SK-N-SH (cell line): ENCODE measurements around the gene AVPR2. TPM values are rescaled to one million over a fixed set of nuclear protein-coding genes. Genes with fewer than 3 reads are reported as not detected.

Experiments used
- CTCF ChIA-PET: fragments of 300-600, 350-600 bp; formaldehyde crosslinking; extraction: SDS; loops from one replicate; lab custom pipeline; 2021; lab: Yijun Ruan, JAX
- POLR2A ChIA-PET: fragments of 350-600 bp; sonication (Branson Sonifier 250); formaldehyde crosslinking; extraction: SDS; loops from one replicate; lab custom pipeline; 2020; ENCODE audit warnings: antibody characterized with exemption, inconsistent platforms; lab: Yijun Ruan, JAX
- DNase-seq: peaks from one replicate; pipeline ENCODE4 v3.0.0; 2012
- H2AFZ ChIP-seq: fragments of 200-600 bp; sonication (generic); 2 replicates; pipeline ENCODE4 v1.8.1; 2016; ENCODE audit warnings: antibody characterized with exemption, mild to moderate bottlenecking, low read depth
- H3F3A ChIP-seq: fragments of 200-600 bp; sonication (generic); replicated peaks from 2 replicates; pipeline ENCODE3; 2016; ENCODE audit warnings: antibody characterized with exemption, mild to moderate bottlenecking; ENCODE audit not compliant: insufficient read depth
- H3K27ac ChIP-seq, 2 experiments: fragments of 200-500 bp in 1 of 2; fragments of 200-600 bp in 1 of 2; sonication (Bioruptor generic) in 1 of 2; sonication (generic), shearing (Covaris generic) in 1 of 2; 2 replicates each; pipeline versions ENCODE4 v1.5.1 to v1.6.1; 2014 to 2016; ENCODE audit warnings: low read depth in 2 of 2, inconsistent platforms in 1 of 2, low read length in 1 of 2, mild to moderate bottlenecking in 1 of 2, mixed read lengths in 1 of 2
- H3K27me3 ChIP-seq: fragments of 200-600 bp; sonication (generic), shearing (Covaris generic); 2 replicates; pipeline ENCODE4 v1.6.1; 2016; ENCODE audit warnings: mixed run types; ENCODE audit not compliant: insufficient read depth
- H3K36me3 ChIP-seq, 2 experiments: fragments of 200-500 bp in 1 of 2; fragments of 200-600 bp in 1 of 2; sonication (Bioruptor generic) in 1 of 2; sonication (generic) in 1 of 2; replicated peaks in 1 of 2; 2 replicates each; pipeline versions ENCODE3 to v1.5.1; 2014 to 2016; ENCODE audit warnings: low read length in 1 of 2, mild to moderate bottlenecking in 1 of 2; ENCODE audit not compliant: insufficient read depth in 2 of 2, control insufficient read depth in 1 of 2
- H3K4me1 ChIP-seq, 2 experiments: fragments of 200-500 bp in 1 of 2; fragments of 200-600 bp in 1 of 2; sonication (Bioruptor generic) in 1 of 2; sonication (generic), shearing (Covaris generic) in 1 of 2; 2 replicates each; pipeline versions ENCODE4 v1.5.1 to v1.6.1; 2014 to 2016; ENCODE audit warnings: low read depth in 1 of 2, low read length in 1 of 2, mixed run types in 1 of 2; ENCODE audit not compliant: insufficient read depth in 2 of 2, control insufficient read depth in 1 of 2
- H3K4me2 ChIP-seq: fragments of 200-600 bp; sonication (generic), shearing (Covaris generic); 2 replicates; pipeline ENCODE4 v1.6.1; 2017; ENCODE audit warnings: mixed run types
- H3K4me3 ChIP-seq, 2 experiments: fragments of 200-500 bp in 1 of 2; fragments of 200-600 bp in 1 of 2; sonication (Bioruptor generic) in 1 of 2; sonication (generic), shearing (Covaris generic) in 1 of 2; 2 replicates each; pipeline versions ENCODE4 v1.5.1 to v1.8.1; 2014 to 2016; ENCODE audit warnings: low read depth in 2 of 2, inconsistent platforms in 1 of 2, low read length in 1 of 2, mild to moderate bottlenecking in 1 of 2, mixed read lengths in 1 of 2, moderate library complexity in 1 of 2
- H3K79me2 ChIP-seq: fragments of 200-600 bp; sonication (generic); 2 replicates; pipeline ENCODE4 v1.8.1; 2017; ENCODE audit warnings: mild to moderate bottlenecking; ENCODE audit not compliant: insufficient read depth
- H3K9ac ChIP-seq: fragments of 200-600 bp; sonication (generic); 2 replicates; pipeline ENCODE4 v1.6.1; 2017; ENCODE audit warnings: mixed run types
- H3K9me2 ChIP-seq: fragments of 200-600 bp; sonication (generic); 2 replicates; pipeline ENCODE4 v1.6.1; 2017; ENCODE audit warnings: mixed run types
- H3K9me3 ChIP-seq: fragments of 200-600 bp; sonication (generic); 2 replicates; pipeline ENCODE4 v1.6.1; 2017; ENCODE audit warnings: mixed run types, mild to moderate bottlenecking, moderate library complexity
- H4K20me1 ChIP-seq: fragments of 200-600 bp; sonication (generic); 2 replicates; pipeline ENCODE4 v1.6.1; 2017; ENCODE audit warnings: mild to moderate bottlenecking, mixed run types; ENCODE audit not compliant: insufficient read depth
- ELF1 ChIP-seq: IDR thresholded peaks from 2 replicates; pipeline ENCODE4 v1.4.0; 2012
- EP300 ChIP-seq, 2 experiments: IDR thresholded peaks; 2 replicates each; pipeline versions ENCODE4 v1.4.0 to v1.6.1; 2012; ENCODE audit warnings: borderline replicate concordance in 1 of 2, low read depth in 1 of 2, low read length in 1 of 2
- FOSL2 ChIP-seq: IDR thresholded peaks from 2 replicates; pipeline ENCODE4 v1.4.0; 2012; ENCODE audit warnings: low read depth, mild to moderate bottlenecking, moderate library complexity, borderline replicate concordance
- FOXJ3 ChIP-seq: sonication (generic); formaldehyde crosslinking; IDR thresholded peaks from 2 replicates; pipeline ENCODE4 v1.5.1; 2020; ENCODE audit warnings: mild to moderate bottlenecking, missing genetic modification reagents
- FOXM1 ChIP-seq: IDR thresholded peaks from 2 replicates; pipeline ENCODE4 v1.4.0; 2012; ENCODE audit warnings: low read depth, mild to moderate bottlenecking
- JUND ChIP-seq: IDR thresholded peaks from 2 replicates; pipeline ENCODE4 v1.4.0; 2012
- MEF2A ChIP-seq: IDR thresholded peaks from 2 replicates; pipeline ENCODE4 v1.4.0; 2012; ENCODE audit warnings: low read depth, borderline replicate concordance
- MXI1 ChIP-seq: IDR thresholded peaks from 2 replicates; pipeline ENCODE4 v1.6.1; 2012; ENCODE audit warnings: mild to moderate bottlenecking, low read depth, low read length, improper control_type of control experiment
- NRF1 ChIP-seq: IDR thresholded peaks from 2 replicates; pipeline ENCODE4 v1.6.1; 2012; ENCODE audit warnings: low read depth, mild to moderate bottlenecking, low read length
- POLR2AphosphoS5 ChIP-seq: IDR thresholded peaks from 2 replicates; pipeline ENCODE4 v1.6.1; 2012; ENCODE audit warnings: low read depth, low read length
- RAD21 ChIP-seq: IDR thresholded peaks from 2 replicates; pipeline ENCODE4 v1.6.1; 2012; ENCODE audit warnings: mild to moderate bottlenecking, low read length
- RCOR1 ChIP-seq: fragments of 150-350 bp; IDR thresholded peaks from 2 replicates; pipeline ENCODE4 v1.6.1; 2017; ENCODE audit warnings: antibody characterized with exemption, low read length
- RFX5 ChIP-seq: IDR thresholded peaks from 2 replicates; pipeline ENCODE4 v1.6.1; 2012; ENCODE audit warnings: mild to moderate bottlenecking, improper control_type of control experiment, low read length
- SIN3A ChIP-seq: IDR thresholded peaks from 2 replicates; pipeline ENCODE4 v1.6.1; 2012; ENCODE audit warnings: low read depth, mild to moderate bottlenecking, low read length, moderate library complexity, borderline replicate concordance
- SMC3 ChIP-seq: IDR thresholded peaks from 2 replicates; pipeline ENCODE4 v1.6.1; 2012; ENCODE audit warnings: low read depth, low read length, improper control_type of control experiment
- TAF1 ChIP-seq: IDR thresholded peaks from 2 replicates; pipeline ENCODE4 v1.6.1; 2012; ENCODE audit warnings: low read depth, mild to moderate bottlenecking, low read length, moderate library complexity, borderline replicate concordance
- WGBS: methylation state at CpG from one replicate; pipeline ENCODE4 v1.1.6; 2017; ENCODE audit warnings: low lambda C conversion rate; 5-methylcytosine and 5-hydroxymethylcytosine counted together
- polyA plus RNA-seq, 3 experiments: library from polyadenylated mRNA; depleted of rRNA; stranded (reverse); fragments of >200 nt; gene quantifications; 2 replicates each; pipeline ENCODE4 v1.2.3, GENCODE V29; 2012
- TF ChIP-seq, protein P1 (sequence below): IDR thresholded peaks from 2 replicates; pipeline ENCODE4 v1.4.0; 2012; ENCODE audit warnings: low read depth
- TF ChIP-seq, protein P2 (sequence below): IDR thresholded peaks from 2 replicates; pipeline ENCODE4 v1.4.0; 2012; ENCODE audit warnings: low read depth, borderline replicate concordance
- TF ChIP-seq, protein P3 (sequence below): IDR thresholded peaks from 2 replicates; pipeline ENCODE4 v1.6.1; 2012; ENCODE audit warnings: mild to moderate bottlenecking, low read depth, low read length, moderate library complexity
- TF ChIP-seq, protein P4 (sequence below): IDR thresholded peaks from 2 replicates; pipeline ENCODE4 v1.4.0; 2012; ENCODE audit warnings: low read depth, borderline replicate concordance

Gene AVPR2
- polyA plus RNA-seq, 1 of the 3 experiments (the other 2 are of a cell fraction) = not detected

DNA sequence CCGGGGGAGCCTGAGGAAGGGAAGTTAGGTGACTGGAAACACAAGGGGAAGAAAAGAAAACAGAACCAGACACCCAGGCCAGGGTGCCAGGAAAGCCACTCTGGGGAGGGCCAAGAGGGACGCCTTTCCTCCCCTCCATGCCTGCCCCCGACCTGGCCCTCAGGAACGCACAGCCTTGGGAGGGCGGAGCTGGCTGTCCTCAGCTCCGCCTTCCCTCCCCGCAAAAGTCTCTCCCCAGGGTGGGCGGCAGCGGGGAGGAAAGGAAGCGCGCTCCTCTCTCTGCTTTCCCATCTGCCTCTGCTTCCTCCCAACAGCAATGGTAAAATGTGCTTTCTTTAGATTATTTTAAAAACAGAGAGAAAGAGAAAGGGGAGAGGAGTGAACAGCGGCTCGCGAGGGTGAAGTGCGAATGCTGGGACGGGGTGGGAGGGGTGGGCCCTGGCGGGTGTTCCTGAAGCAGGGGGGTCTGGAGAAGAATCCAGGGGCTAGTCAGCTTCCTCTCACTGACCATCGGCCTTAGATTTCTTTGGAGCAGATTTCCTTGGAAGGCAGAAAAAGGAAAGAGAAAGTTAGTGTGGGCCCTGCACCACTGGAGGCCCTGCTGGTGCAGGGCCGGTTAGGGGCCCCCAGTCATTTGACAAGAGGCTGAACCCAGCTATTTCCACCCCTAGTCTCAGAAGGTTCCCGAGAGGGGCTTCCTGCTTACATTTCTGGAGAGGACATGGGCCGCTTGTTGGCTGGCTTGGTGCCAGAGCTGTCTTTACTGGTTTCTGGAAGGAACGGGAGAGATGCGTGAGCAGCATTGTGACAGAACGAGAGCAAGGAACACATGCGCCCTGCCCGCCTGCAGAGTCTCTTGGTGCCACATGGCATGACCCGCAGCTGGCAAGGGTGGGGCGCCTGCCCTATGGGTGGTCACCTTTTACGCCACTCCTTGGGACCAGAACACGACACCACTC lies 44.7 kb downstream of the AVPR2 start:
- H3K27me3 ChIP-seq = no peaks in the 10 kb centered on the region
- H4K20me1 ChIP-seq = peaks cover 14% of the 10 kb centered on the region; the same call in 1 of the 2 replicates
- no peak overlapping the region for H3K4me2 ChIP-seq
- H3K27ac ChIP-seq = no peak overlapping the region
- H3K9me3 ChIP-seq = no peaks in the 10 kb centered on the region
- no peak overlapping the region for H3K9ac ChIP-seq
- TF ChIP-seq, protein P1, sequence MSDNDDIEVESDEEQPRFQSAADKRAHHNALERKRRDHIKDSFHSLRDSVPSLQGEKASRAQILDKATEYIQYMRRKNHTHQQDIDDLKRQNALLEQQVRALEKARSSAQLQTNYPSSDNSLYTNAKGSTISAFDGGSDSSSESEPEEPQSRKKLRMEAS = no peak
- TF ChIP-seq ELF1 (no peak), NRF1 (no peak), POLR2AphosphoS5 (no peak), FOSL2 (no peak), JUND (no peak), RCOR1 (no peak), RFX5 (no peak), MEF2A (no peak), SIN3A (no peak), SMC3 (no peak), RAD21 (no peak), MXI1 (no peak), EP300 (IDR thresholded peaks at IDR 0.05; ENCODE audit: borderline replicate concordance in 1 of 2, low read depth in 1 of 2, low read length in 1 of 2) (no peak), FOXJ3 (no peak), TAF1 (no peak), FOXM1 (no peak)
- TF ChIP-seq, protein P2, sequence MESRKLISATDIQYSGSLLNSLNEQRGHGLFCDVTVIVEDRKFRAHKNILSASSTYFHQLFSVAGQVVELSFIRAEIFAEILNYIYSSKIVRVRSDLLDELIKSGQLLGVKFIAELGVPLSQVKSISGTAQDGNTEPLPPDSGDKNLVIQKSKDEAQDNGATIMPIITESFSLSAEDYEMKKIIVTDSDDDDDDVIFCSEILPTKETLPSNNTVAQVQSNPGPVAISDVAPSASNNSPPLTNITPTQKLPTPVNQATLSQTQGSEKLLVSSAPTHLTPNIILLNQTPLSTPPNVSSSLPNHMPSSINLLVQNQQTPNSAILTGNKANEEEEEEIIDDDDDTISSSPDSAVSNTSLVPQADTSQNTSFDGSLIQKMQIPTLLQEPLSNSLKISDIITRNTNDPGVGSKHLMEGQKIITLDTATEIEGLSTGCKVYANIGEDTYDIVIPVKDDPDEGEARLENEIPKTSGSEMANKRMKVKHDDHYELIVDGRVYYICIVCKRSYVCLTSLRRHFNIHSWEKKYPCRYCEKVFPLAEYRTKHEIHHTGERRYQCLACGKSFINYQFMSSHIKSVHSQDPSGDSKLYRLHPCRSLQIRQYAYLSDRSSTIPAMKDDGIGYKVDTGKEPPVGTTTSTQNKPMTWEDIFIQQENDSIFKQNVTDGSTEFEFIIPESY = no peak
- TF ChIP-seq, protein P3, sequence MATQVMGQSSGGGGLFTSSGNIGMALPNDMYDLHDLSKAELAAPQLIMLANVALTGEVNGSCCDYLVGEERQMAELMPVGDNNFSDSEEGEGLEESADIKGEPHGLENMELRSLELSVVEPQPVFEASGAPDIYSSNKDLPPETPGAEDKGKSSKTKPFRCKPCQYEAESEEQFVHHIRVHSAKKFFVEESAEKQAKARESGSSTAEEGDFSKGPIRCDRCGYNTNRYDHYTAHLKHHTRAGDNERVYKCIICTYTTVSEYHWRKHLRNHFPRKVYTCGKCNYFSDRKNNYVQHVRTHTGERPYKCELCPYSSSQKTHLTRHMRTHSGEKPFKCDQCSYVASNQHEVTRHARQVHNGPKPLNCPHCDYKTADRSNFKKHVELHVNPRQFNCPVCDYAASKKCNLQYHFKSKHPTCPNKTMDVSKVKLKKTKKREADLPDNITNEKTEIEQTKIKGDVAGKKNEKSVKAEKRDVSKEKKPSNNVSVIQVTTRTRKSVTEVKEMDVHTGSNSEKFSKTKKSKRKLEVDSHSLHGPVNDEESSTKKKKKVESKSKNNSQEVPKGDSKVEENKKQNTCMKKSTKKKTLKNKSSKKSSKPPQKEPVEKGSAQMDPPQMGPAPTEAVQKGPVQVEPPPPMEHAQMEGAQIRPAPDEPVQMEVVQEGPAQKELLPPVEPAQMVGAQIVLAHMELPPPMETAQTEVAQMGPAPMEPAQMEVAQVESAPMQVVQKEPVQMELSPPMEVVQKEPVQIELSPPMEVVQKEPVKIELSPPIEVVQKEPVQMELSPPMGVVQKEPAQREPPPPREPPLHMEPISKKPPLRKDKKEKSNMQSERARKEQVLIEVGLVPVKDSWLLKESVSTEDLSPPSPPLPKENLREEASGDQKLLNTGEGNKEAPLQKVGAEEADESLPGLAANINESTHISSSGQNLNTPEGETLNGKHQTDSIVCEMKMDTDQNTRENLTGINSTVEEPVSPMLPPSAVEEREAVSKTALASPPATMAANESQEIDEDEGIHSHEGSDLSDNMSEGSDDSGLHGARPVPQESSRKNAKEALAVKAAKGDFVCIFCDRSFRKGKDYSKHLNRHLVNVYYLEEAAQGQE = no peak
- TF ChIP-seq, protein P4, sequence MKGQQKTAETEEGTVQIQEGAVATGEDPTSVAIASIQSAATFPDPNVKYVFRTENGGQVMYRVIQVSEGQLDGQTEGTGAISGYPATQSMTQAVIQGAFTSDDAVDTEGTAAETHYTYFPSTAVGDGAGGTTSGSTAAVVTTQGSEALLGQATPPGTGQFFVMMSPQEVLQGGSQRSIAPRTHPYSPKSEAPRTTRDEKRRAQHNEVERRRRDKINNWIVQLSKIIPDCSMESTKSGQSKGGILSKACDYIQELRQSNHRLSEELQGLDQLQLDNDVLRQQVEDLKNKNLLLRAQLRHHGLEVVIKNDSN = no peak
- no peaks in the 10 kb centered on the region for H3K79me2 ChIP-seq
- ChIA-PET CTCF (interaction anchor here (1.1 to 11.8 kb wide), 10 partner anchors 9 to 991 kb away, joined by 3 to 271 read pairs (median 4); partner anchors contain the start of genes ARHGAP4, HCFC1, NAA10 and PLXNB3), POLR2A (no interaction called here)
- no peak overlapping the region for H3K4me3 ChIP-seq
- H3F3A ChIP-seq = peaks cover 19% of the 10 kb centered on the region
- WGBS = 95% methylated on average over 24 of the region's 30 CpGs
- peaks cover 0 to 2% of the 10 kb centered on the region in 2 experiments; a peak in 1 of 4 replicates for H3K4me1 ChIP-seq
- H2AFZ ChIP-seq = no peak overlapping the region
- peaks cover 13 to 65% of the 10 kb centered on the region in 2 experiments for H3K36me3 ChIP-seq
- DNase-seq = no peak
- H3K9me2 ChIP-seq = no peaks in the 10 kb centered on the region
